Measurements from ENCODE around the gene ABR.

DNA sequence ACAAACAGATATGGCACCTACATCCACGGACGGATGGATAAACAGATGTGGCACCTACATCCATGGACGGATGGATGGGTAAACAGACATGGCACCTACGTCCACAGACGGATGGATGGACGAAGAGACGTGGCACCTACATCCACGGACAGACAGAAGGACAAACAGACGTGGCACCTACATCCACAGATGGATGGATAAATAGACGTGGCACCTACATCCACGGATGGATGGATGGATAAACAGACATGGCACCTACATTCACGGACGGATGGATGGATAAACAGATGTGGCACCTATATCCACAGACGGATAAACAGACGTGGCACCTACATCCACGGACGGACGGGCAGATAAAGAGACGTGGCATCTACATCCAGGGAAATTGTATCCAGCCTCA lies 137.3 kb downstream of the ABR start:
- no peak for TF ChIP-seq SRF (IDR thresholded peaks at IDR 0.05; ENCODE audit: low read depth, low read length)
- no peak for TF ChIP-seq RXRA (IDR thresholded peaks at IDR 0.05; ENCODE audit: insufficient read depth, low read depth, low read length)
- no peak for TF ChIP-seq SIX5 (IDR thresholded peaks at IDR 0.05; ENCODE audit: low read depth, low read length)
